HG03139 (cell line): Measurements from ENCODE around the gene NEDD8.
"Not testable (repeated sequence)": the region's sequence is repeated elsewhere in the genome, so short reads cannot be mapped to it uniquely, and the experiment has no call there.

Experiments used
- ATAC-seq: cut with Tn5 transposase; IDR thresholded peaks from one replicate; pipeline ENCODE4 v1.9.1; 2021; ENCODE audit not compliant: unreplicated experiment

The NEDD8 gene

DNA sequence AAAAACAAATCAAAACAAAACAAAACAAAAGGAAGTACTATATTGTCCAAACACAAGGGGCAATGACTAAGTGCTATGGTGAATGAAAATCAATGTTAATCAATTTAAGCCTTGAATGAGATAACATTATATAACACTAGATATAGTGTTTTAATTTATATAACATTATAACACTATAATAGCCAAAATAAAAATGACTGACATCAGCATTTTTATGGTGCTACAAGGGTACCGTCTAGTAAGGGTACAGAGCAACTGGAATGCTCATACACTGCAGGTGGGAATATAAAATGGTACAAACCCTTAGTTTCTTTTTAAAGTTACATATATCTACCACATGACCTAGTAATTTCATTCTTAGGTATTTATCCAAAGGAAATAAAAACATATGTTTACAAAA is 5.7 kb downstream of the NEDD8 start:
- ATAC-seq: no peak

DNA sequence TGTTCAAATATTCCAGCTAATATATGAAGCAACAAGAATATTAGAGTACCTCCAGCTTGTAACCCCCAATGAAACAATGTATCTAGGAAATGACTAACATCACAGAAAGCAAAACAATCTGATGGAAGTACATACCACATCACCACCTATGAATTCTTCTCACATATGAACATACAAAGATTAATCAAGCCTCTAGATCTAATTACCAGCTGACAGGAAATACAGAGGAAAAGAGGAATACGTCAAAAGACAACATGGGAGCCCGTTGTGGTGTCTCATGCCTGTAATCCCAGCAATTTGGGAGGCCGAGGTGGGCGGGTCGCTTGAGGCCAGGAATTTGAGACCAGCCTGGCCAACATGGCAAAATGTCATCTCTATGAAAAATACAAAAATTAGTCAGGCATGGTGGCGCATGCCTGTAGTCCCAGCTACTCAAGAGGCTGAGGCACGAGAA is 7.5 kb downstream of the NEDD8 start:
- no peak for ATAC-seq

DNA sequence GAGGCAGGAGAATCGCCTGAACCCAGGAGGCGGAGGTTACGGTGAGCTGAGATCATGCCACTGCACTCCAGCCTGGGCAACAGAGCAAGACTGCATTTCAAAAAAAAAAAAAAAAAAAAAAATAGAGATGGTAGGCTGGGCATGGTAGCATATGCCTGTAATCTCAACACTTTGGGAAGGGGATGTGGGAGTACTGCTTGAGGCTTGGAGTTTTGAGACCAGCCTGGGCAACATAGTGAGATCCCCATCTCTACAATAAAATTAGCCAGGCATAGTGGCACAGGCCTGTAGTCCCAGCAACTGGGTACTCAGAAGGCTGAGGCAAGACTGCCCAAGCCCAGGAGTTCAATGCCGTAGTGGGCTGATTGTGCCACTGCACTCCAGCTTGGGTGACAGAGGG is 9.2 kb downstream of the NEDD8 start:
- not testable (repeated sequence) for ATAC-seq

DNA sequence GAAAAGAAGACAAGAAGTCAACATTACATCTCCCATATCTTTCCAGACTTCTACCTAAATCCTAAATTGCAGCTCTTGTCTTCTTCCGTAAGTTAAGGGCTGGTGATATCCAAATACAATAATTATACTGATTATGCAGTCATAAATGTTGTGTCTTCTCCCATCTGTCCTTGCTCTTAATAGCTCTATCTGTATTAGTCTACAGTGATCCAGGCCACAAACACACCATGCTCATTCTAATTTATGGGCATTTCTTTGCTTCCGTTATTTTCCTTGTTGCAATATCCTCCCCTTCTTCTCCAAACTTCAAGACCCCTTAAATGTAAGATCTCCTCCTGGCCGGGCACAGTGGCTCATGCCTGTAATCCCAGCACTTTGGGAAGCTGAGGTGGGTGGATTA is 12.6 kb downstream of the NEDD8 start:
- no peak for ATAC-seq

GRCh38 chr14:24219080-24219479 is 13.1 kb downstream of the NEDD8 start:
- no peak for ATAC-seq

DNA sequence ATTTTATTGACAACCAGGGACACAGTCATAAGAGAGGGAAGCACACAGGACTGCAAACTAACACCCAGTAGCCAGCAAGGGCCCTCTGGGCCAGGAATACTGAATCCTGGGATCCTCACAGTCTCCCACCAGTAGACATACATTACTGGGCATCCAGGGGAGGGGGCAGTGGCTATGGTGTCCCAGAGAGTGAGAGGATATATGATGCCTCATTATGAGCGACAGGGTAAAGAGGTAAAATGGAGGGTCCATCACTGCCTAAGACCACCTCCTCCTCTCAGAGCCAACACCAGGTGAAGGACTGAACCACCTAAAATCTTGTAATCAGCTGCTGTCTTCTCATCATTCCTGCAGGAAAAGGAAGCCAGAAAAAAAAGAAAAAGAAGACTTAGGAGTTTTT is 15.3 kb downstream of the NEDD8 start:
- ATAC-seq: not testable (repeated sequence)

- ATAC-seq: no peak
Measured at GRCh38 chr14:24216345-24216699, 15.8 kb downstream of the NEDD8 start.

GRCh38 chr14:24215495-24216344 is 16.4 kb downstream of the NEDD8 start, which contains the start of gene MDP1:
MDP1 (minus strand) TSS chr14:24216066; CDS start chr14:24215955, 111 bp downstream.
- ATAC-seq: peak; percentile 62

DNA sequence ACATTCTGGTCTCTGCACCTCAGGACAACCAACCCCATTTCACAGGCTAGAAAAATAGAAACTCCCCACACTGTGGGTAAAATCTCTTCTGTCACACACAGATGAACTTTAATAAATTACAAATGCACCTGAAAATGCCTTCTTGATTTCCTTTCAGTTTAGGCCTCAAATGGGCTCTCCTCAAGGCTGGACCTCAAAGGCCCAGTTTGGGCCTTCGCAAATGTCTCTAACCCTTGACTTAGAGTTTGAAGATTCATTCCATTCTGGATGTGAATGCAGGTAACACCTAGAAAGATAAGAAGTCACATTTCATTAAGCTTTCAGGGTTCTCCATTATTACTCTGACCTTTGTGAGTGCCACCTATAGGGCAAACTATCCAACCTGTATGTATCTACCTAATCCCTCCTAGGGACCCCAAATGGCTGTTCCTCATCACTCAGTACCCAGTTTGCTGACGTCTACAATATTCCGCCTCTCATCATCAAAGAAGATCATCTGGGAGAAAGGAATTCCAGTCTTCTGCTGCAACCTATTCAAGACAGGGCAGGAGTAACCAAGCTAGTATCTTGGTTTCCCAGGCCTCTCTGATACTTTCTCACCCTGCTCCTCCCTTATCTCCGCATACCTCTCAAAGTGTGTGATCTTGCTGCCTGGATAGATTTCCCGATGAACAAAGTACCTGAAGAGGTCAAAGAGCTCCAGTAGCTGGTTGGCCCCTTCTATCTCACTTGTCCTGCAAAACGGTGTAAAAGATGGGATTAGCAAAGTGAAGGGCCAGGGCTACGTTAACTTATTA is 18.1 kb downstream of the NEDD8 start:
- ATAC-seq: no peak

DNA sequence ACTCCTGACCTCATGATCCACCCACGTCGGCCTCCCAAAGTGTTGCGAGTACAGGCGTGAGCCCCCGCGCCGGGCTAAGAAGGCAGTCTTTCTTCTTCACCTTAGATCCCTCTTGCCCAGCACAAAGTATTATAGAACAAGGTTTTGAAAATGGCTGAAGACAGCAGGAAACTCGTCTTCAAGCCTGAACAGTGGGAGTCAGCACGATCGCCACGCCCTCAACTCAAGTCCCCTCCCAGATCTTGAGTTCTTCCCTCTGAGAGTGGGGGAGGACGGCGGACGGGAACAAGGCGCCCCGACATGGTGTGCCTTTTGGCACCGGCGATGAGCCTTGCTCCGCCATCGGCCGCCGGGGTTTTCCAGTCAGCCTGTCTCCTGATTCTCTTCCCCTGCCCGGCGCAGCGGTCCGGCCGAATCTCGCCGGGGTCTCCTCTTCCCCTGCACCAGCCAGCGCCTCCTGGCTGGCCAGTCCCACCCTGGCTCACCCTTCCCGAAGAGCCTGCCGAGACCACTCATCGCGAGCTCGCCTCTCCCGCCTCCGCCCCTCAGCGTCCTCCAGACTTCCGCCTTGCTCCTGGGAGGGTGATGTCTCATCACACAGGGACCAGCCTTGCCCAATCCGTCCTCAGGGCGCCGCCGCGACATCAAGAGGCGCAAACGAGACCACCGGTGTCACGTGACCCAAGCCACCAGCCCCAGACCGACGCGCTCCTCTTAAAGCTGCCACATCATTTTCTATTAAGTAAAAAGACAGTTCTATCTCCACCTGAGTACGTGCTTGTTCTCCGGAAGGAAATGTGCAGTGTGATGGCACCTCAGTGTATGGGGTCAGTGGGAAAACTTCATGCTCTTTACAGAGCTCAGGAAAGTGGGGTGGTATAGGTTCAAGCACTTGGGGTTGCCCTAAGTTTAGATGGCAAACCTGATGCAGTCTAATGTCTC is 19.0 kb downstream of the NEDD8 start, which contains the start of gene CHMP4A:
TSS of gene CHMP4A (minus strand) at position 565 of the 942 bp plus-strand sequence. CDS start at position 516, 49 bp downstream.
- peak; percentile 68 for ATAC-seq

GRCh38 chr14:24211311-24211710 is 20.9 kb downstream of the NEDD8 start:
- no peak for ATAC-seq

GRCh38 chr14:24207625-24208024 is 24.5 kb downstream of the NEDD8 start:
- no peak for ATAC-seq

- no peak for ATAC-seq
Measured at GRCh38 chr14:24207104-24207551, 25.0 kb downstream of the NEDD8 start.

- ATAC-seq: no peak
Measured at GRCh38 chr14:24206260-24207103, 25.7 kb downstream of the NEDD8 start.

GRCh38 chr14:24204163-24205146 is 27.7 kb downstream of the NEDD8 start:
- no peak for ATAC-seq

DNA sequence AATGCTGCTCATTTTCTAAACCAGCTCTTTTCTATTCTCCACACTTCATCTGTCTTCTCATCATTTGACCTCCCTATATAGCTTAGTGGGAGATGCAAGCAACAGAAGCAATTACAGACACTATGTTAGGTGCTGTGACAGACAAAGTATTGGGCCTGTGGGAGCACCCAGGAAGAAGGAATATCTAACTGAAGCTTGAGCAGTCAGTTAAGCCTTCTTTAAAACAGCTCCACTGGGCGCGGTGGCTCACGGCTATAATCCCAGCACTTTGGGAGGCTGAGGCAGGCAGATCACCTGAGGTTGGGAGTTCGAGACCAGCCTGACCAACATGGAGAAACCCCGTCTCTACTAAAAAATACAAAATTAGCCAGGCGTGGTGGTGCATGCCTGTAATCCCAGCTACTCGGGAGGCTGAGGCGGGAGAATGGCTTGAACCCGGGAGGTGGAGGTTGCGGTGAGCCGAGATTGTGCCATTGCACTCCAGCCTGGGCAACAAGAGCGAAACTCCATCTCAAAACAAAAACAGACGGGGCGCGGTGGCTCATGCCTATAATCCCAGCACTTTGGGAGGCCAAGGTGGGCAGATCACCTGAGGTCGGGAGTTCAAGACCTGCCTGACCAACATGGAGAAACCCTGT is 28.8 kb downstream of the NEDD8 start:
- ATAC-seq: not testable (repeated sequence)

- not testable (repeated sequence) for ATAC-seq
Measured at GRCh38 chr14:24202538-24202937, 29.6 kb downstream of the NEDD8 start.
